ENCODE measurements around the gene RAB4B. TPM values are rescaled to one million over a fixed set of nuclear protein-coding genes. Genes with fewer than 3 reads are reported as not detected.

Gene RAB4B
- total and polyA plus RNA-seq, 7 experiments from 2014 or later = 37.6 to 65.2 (median 53.0) TPM

GRCh38 chr19:40776364-40776763, 1.7 kb upstream of the RAB4B start:
- peaks cover 0 to 1% (median 0%) of the 10 kb centered on the region in 11 donors for H3K9me3 Mint-ChIP-seq
- H3K27ac Mint-ChIP-seq = peak overlapping the region in 7 of 9 donors; percentile 58 to 98 (median 94)
- peak overlapping the region in 3 of 10 donors; percentile 25 to 91 (median 45) for H3K4me3 Mint-ChIP-seq
- H3K27me3 ChIP-seq (ENCODE audit: control insufficient read depth in 2 of 2, insufficient read depth in 2 of 2, low read length in 2 of 2) = no peaks in the 10 kb centered on the region
- DNase-seq (no peak), ATAC-seq (no peak)
- H3K4me1 Mint-ChIP-seq = peaks cover 30 to 48% (median 35%) of the 10 kb centered on the region in 7 donors
- intact Hi-C loops (cut with micrococcal nuclease) = loop anchor here (5.0 to 10.0 kb wide), 3 partner anchors 164 to 578 kb away; partner anchors contain the start of genes AKT2 (in 1 of the 2) and TGFB1 (in 1 of the 2)
- ChIA-PET POLR2A (interaction anchor here (1.2 to 5.6 kb wide), 5 partner anchors 10 to 28 kb away, joined by 4 to 92 read pairs (median 84); partner anchors contain the start of genes ACTMAP, EGLN2 and SNRPA), CTCF (interaction anchor here (2.0 kb wide), 1 partner anchor 20 kb away, joined by 5 read pairs; no protein-coding TSS in a partner anchor)
- no peaks in the 10 kb centered on the region for H3K36me3 ChIP-seq (ENCODE audit: control insufficient read depth in 2 of 3, insufficient read depth in 3 of 3, low read length in 3 of 3)
- peaks cover 18 to 24% of the 10 kb centered on the region in 2 donors for H3K4me1 ChIP-seq (ENCODE audit: control insufficient read depth in 2 of 2, insufficient read depth in 2 of 2, low read length in 2 of 2)
- no peaks in the 10 kb centered on the region for H3K27me3 Mint-ChIP-seq
- H3K4me3 ChIP-seq (ENCODE audit: low read length) = no peak overlapping the region
- H3K9me3 ChIP-seq (ENCODE audit: control insufficient read depth in 2 of 3, low read length in 3 of 3) = no peaks in the 10 kb centered on the region
- H3K27ac ChIP-seq (ENCODE audit: low read depth, low read length) = no peak overlapping the region
- peaks cover 2 to 17% (median 6%) of the 10 kb centered on the region in 5 donors for H3K36me3 Mint-ChIP-seq

GRCh38 chr19:40776932-40777644, 959 bp upstream of the RAB4B start:
- peak; percentile 60 to 93 (median 89) for DNase-seq
- H3K4me3 ChIP-seq (ENCODE audit: low read length) = peak overlapping the region; percentile 97
- H3K9me3 ChIP-seq (ENCODE audit: control insufficient read depth in 2 of 3, low read length in 3 of 3) = no peaks in the 10 kb centered on the region
- H3K4me1 ChIP-seq (ENCODE audit: control insufficient read depth in 2 of 2, insufficient read depth in 2 of 2, low read length in 2 of 2) = peaks cover 18 to 24% of the 10 kb centered on the region in 2 donors
- Mint-ChIP-seq H3K27ac (peak overlapping the region; percentile 87 to 99 (median 98)), H3K9me3 (peaks cover 0 to 1% (median 0%) of the 10 kb centered on the region in 11 donors), H3K27me3 (no peaks in the 10 kb centered on the region), H3K36me3 (peaks cover 5 to 15% (median 7%) of the 10 kb centered on the region in 5 donors), H3K4me1 (peaks cover 31 to 49% (median 37%) of the 10 kb centered on the region in 7 donors), H3K4me3 (peak overlapping the region; percentile 91 to 99 (median 96))
- ChIA-PET CTCF (interaction anchor here (0.6 to 3.6 kb wide), 9 partner anchors 19 to 346 kb away, joined by 3 to 21 read pairs (median 4); partner anchors contain the start of gene EGLN2), POLR2A (interaction anchor here (0.6 to 5.6 kb wide), 21 partner anchors 10 to 1098 kb away, joined by 3 to 92 read pairs (median 6); partner anchors contain the start of genes ACTMAP, COQ8B, EGLN2 and HNRNPUL1)
- peak overlapping the region; percentile 92 for H3K27ac ChIP-seq (ENCODE audit: low read depth, low read length)
- no peaks in the 10 kb centered on the region for H3K27me3 ChIP-seq (ENCODE audit: control insufficient read depth in 2 of 2, insufficient read depth in 2 of 2, low read length in 2 of 2)
- intact Hi-C loops (cut with micrococcal nuclease) = loop anchor here (1.0 to 10.0 kb wide), 5 partner anchors 12 to 578 kb away; partner anchors contain the start of genes AKT2 (in 1 of the 2), BLVRB (in 1 of the 2) and TGFB1 (in 1 of the 2)
- ATAC-seq = peak; percentile 73
- H3K36me3 ChIP-seq (ENCODE audit: control insufficient read depth in 2 of 3, insufficient read depth in 3 of 3, low read length in 3 of 3) = peaks cover 0 to 3% (median 0%) of the 10 kb centered on the region in 3 experiments

GRCh38 chr19:40777645-40777936, 456 bp upstream of the RAB4B start:
- ATAC-seq (no peak), DNase-seq (no peak)
- Histone ChIP-seq H3K4me1 (ENCODE audit: control insufficient read depth in 2 of 2, insufficient read depth in 2 of 2, low read length in 2 of 2) (peaks cover 18 to 24% of the 10 kb centered on the region in 2 donors), H3K27ac (ENCODE audit: low read depth, low read length) (peak overlapping the region; percentile 92), H3K4me3 (ENCODE audit: low read length) (peak overlapping the region; percentile 97), H3K27me3 (ENCODE audit: control insufficient read depth in 2 of 2, insufficient read depth in 2 of 2, low read length in 2 of 2) (no peaks in the 10 kb centered on the region), H3K36me3 (ENCODE audit: control insufficient read depth in 2 of 3, insufficient read depth in 3 of 3, low read length in 3 of 3) (peaks cover 0 to 6% (median 0%) of the 10 kb centered on the region in 3 experiments), H3K9me3 (ENCODE audit: control insufficient read depth in 2 of 3, low read length in 3 of 3) (no peaks in the 10 kb centered on the region)
- Mint-ChIP-seq H3K27ac (peak overlapping the region; percentile 87 to 99 (median 98)), H3K27me3 (no peaks in the 10 kb centered on the region), H3K4me3 (peak overlapping the region; percentile 91 to 99 (median 96)), H3K36me3 (peaks cover 5 to 17% (median 8%) of the 10 kb centered on the region in 5 donors), H3K4me1 (peaks cover 29 to 49% (median 39%) of the 10 kb centered on the region in 7 donors), H3K9me3 (peaks cover 0 to 1% (median 0%) of the 10 kb centered on the region in 11 donors)
- intact Hi-C loops (cut with micrococcal nuclease) = loop anchor here (1.0 to 10.0 kb wide), 5 partner anchors 12 to 577 kb away; partner anchors contain the start of genes AKT2 (in 1 of the 2), BLVRB (in 1 of the 2) and TGFB1 (in 1 of the 2)
- ChIA-PET CTCF (interaction anchor here (0.6 to 3.6 kb wide), 10 partner anchors 19 to 346 kb away, joined by 3 to 21 read pairs (median 4); partner anchors contain the start of genes ACTMAP and EGLN2), POLR2A (interaction anchor here (0.5 to 5.6 kb wide), 24 partner anchors 9 to 1098 kb away, joined by 3 to 92 read pairs (median 5); partner anchors contain the start of genes ACTMAP, COQ8B, EGLN2 and HNRNPUL1)

- Histone ChIP-seq H3K27ac (ENCODE audit: low read depth, low read length) (peak overlapping the region; percentile 92), H3K9me3 (ENCODE audit: control insufficient read depth in 2 of 3, low read length in 3 of 3) (no peaks in the 10 kb centered on the region), H3K4me1 (ENCODE audit: control insufficient read depth in 2 of 2, insufficient read depth in 2 of 2, low read length in 2 of 2) (peaks cover 18 to 24% of the 10 kb centered on the region in 2 donors), H3K4me3 (ENCODE audit: low read length) (peak overlapping the region; percentile 97), H3K36me3 (ENCODE audit: control insufficient read depth in 2 of 3, insufficient read depth in 3 of 3, low read length in 3 of 3) (peaks cover 0 to 7% (median 0%) of the 10 kb centered on the region in 3 experiments), H3K27me3 (ENCODE audit: control insufficient read depth in 2 of 2, insufficient read depth in 2 of 2, low read length in 2 of 2) (no peaks in the 10 kb centered on the region)
- CTCF ChIA-PET = interaction anchor here (0.8 to 3.6 kb wide), 8 partner anchors 20 to 573 kb away, joined by 3 to 21 read pairs (median 5); partner anchors contain the start of genes ACTMAP and EGLN2
- H3K27me3 Mint-ChIP-seq = no peaks in the 10 kb centered on the region
- peaks cover 7 to 20% (median 12%) of the 10 kb centered on the region in 5 donors for H3K36me3 Mint-ChIP-seq
- DNase-seq (no peak), ATAC-seq (no peak)
- POLR2A ChIA-PET = interaction anchor here (0.8 to 5.6 kb wide), 20 partner anchors 8 to 485 kb away, joined by 3 to 92 read pairs (median 6); partner anchors contain the start of genes ACTMAP, COQ8B, EGLN2 and HNRNPUL1
- H3K4me1 Mint-ChIP-seq = peaks cover 35 to 49% (median 40%) of the 10 kb centered on the region in 7 donors
- H3K9me3 Mint-ChIP-seq = peaks cover 0 to 1% (median 0%) of the 10 kb centered on the region in 11 donors
- peak overlapping the region; percentile 91 to 99 (median 96) for H3K4me3 Mint-ChIP-seq
- intact Hi-C loops (cut with micrococcal nuclease) = loop anchor here (1.0 to 10.0 kb wide), 14 partner anchors 20 to 576 kb away; partner anchors contain the start of genes COQ8B (in 2 of the 2), NUMBL (in 2 of the 2), ACTMAP (in 1 of the 2) and AKT2 (in 1 of the 2)
- H3K27ac Mint-ChIP-seq = peak overlapping the region; percentile 87 to 99 (median 98)
These were observed 748 bp downstream of the RAB4B start for GRCh38 chr19:40778706-40779284.

GRCh38 chr19:40780582-40780981, 2.5 kb downstream of the RAB4B start:
- peaks cover 7 to 19% (median 12%) of the 10 kb centered on the region in 5 donors for H3K36me3 Mint-ChIP-seq
- intact Hi-C loops (cut with micrococcal nuclease) = no loop called here
- CTCF ChIA-PET = interaction anchor here (0.5 kb wide), 1 partner anchor 27 kb away, joined by 3 read pairs; no protein-coding TSS in a partner anchor
- no peaks in the 10 kb centered on the region for H3K9me3 ChIP-seq (ENCODE audit: control insufficient read depth in 2 of 3, low read length in 3 of 3)
- H3K36me3 ChIP-seq (ENCODE audit: control insufficient read depth in 2 of 3, insufficient read depth in 3 of 3, low read length in 3 of 3) = peaks cover 0 to 10% (median 0%) of the 10 kb centered on the region in 3 experiments
- H3K27ac Mint-ChIP-seq = peak overlapping the region in 5 of 9 donors; percentile 17 to 67 (median 37)
- H3K4me3 Mint-ChIP-seq = peak overlapping the region in 3 of 10 donors; percentile 10 to 40 (median 34)
- POLR2A ChIA-PET = interaction anchor here (4.2 to 5.6 kb wide), 2 partner anchors 16 to 23 kb away, joined by 84 to 89 read pairs; partner anchors contain the start of gene EGLN2
- peaks cover 35 to 47% (median 40%) of the 10 kb centered on the region in 7 donors for H3K4me1 Mint-ChIP-seq
- no peak for DNase-seq
- H3K9me3 Mint-ChIP-seq = peaks cover 0 to 1% (median 0%) of the 10 kb centered on the region in 11 donors
- no peak overlapping the region for H3K27ac ChIP-seq (ENCODE audit: low read depth, low read length)
- no peaks in the 10 kb centered on the region for H3K27me3 ChIP-seq (ENCODE audit: control insufficient read depth in 2 of 2, insufficient read depth in 2 of 2, low read length in 2 of 2)
- peaks cover 18 to 24% of the 10 kb centered on the region in 2 donors for H3K4me1 ChIP-seq (ENCODE audit: control insufficient read depth in 2 of 2, insufficient read depth in 2 of 2, low read length in 2 of 2)
- no peak overlapping the region for H3K4me3 ChIP-seq (ENCODE audit: low read length)
- H3K27me3 Mint-ChIP-seq = no peaks in the 10 kb centered on the region
- ATAC-seq = no peak

All from naive thymus-derived CD4-positive, alpha-beta T cell (primary cell).